ENCODE measurements around the gene TIRAP.
A peak's percentile ranks its signal among the peaks of the same experiment; 100 is the strongest.

TIRAP gene

GRCh38 chr11:126328001-126328390 is 45.1 kb downstream of the TIRAP start:
- no peak for DNase-seq

- no peak for DNase-seq
Observed at GRCh38 chr11:126328444-126328843, 45.6 kb downstream of the TIRAP start.

- no peak for DNase-seq
Observed at GRCh38 chr11:126328938-126329643, 46.2 kb downstream of the TIRAP start.

GRCh38 chr11:126329644-126330211 is 46.8 kb downstream of the TIRAP start:
- no peak for DNase-seq

- no peak for DNase-seq
Observed at GRCh38 chr11:126331286-126331685, 48.4 kb downstream of the TIRAP start.

- no peak for DNase-seq
Observed at GRCh38 chr11:126332221-126332711, 49.4 kb downstream of the TIRAP start.

- DNase-seq = no peak
Observed at GRCh38 chr11:126333142-126333541, 50.2 kb downstream of the TIRAP start.

- no peak for DNase-seq
Observed at GRCh38 chr11:126334659-126335462, 52.0 kb downstream of the TIRAP start.

- no peak for DNase-seq
Observed at GRCh38 chr11:126335463-126335760, 52.5 kb downstream of the TIRAP start.

- DNase-seq = no peak
Observed at GRCh38 chr11:126336138-126336541, 53.2 kb downstream of the TIRAP start.

GRCh38 chr11:126336671-126337101 is 53.8 kb downstream of the TIRAP start:
- peak; percentile 51 for DNase-seq

GRCh38 chr11:126337126-126337473 is 54.2 kb downstream of the TIRAP start:
- DNase-seq = no peak

- peak; percentile 88 for DNase-seq
Observed at GRCh38 chr11:126337474-126338241, 54.8 kb downstream of the TIRAP start.

- DNase-seq = no peak
Observed at GRCh38 chr11:126338346-126339055, 55.6 kb downstream of the TIRAP start.

- no peak for DNase-seq
Observed at GRCh38 chr11:126339073-126339862, 56.4 kb downstream of the TIRAP start.

- no peak for DNase-seq
Observed at GRCh38 chr11:126339863-126340434, 57.1 kb downstream of the TIRAP start.

- no peak for DNase-seq
Observed at GRCh38 chr11:126340960-126341606, 58.2 kb downstream of the TIRAP start.

- no peak for DNase-seq
Observed at GRCh38 chr11:126341760-126342161, 58.9 kb downstream of the TIRAP start.

GRCh38 chr11:126343051-126343450 is 60.2 kb downstream of the TIRAP start:
- DNase-seq = no peak
